Suppressor macrophage (primary cell): ENCODE results near the gene ICAM1.
"Not testable (repeated sequence)": the region's sequence is repeated elsewhere in the genome, so short reads cannot be mapped to it uniquely, and the experiment has no call there.

Source experiments
- DNase-seq, 4 experiments: peaks; one replicate each; pipeline ENCODE4 v3.0.0-alpha.2; 2020 to 2022

The ICAM1 gene

GRCh38 chr19:10241826-10242449 is 29.0 kb upstream of the ICAM1 start:
- DNase-seq: not testable (repeated sequence)

GRCh38 chr19:10243606-10244005 is 27.3 kb upstream of the ICAM1 start:
- no peak for DNase-seq

GRCh38 chr19:10245189-10245939 is 25.6 kb upstream of the ICAM1 start:
- DNase-seq: no peak

GRCh38 chr19:10246511-10246910 is 24.4 kb upstream of the ICAM1 start:
- DNase-seq: no peak

DNA sequence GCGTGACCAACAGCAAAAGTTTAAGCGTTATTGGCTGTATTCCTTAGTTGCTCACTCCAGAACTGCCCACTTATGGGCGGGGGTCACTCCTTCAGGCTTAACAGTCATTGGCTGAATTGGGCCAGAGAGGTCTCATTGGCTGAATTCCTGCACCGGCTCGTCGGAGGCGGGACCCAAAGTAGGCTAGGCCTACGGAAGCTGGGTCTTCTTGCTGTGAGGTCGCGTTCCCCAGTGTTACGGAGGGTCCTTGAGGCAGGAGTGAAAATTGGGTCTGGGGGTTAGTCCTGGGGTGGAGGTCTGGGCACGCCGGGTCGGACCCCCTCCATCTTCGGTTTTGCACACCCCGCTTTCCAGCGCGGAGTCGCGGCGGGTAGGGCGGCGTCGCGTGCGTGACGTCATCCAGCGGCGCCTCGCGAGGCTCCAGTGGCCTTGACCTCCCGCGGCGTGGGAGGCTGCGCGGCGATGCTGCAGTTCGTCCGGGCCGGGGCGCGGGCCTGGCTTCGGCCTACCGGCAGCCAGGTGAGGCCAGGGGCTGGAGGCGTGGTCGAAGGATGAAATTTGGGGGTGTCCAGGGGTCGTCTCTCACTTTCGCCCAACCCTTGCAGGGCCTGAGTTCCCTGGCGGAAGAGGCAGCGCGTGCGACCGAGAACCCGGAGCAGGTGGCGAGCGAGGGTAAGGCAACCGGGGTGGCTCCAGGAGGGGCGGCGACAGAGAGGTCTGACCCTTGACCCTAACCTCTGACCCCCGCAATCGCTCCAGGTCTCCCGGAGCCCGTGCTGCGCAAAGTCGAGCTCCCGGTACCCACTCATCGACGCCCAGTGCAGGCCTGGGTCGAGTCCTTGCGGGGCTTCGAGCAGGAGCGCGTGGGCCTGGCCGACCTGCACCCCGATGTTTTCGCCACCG is 18.9 kb upstream of the ICAM1 start, which contains the start of gene MRPL4:
TSS of gene MRPL4 (plus strand) at position 423 of the 903 bp plus-strand sequence. CDS start at position 463, 40 bp downstream.
- DNase-seq: peak; percentile 97 to 99 (median 98)

DNA sequence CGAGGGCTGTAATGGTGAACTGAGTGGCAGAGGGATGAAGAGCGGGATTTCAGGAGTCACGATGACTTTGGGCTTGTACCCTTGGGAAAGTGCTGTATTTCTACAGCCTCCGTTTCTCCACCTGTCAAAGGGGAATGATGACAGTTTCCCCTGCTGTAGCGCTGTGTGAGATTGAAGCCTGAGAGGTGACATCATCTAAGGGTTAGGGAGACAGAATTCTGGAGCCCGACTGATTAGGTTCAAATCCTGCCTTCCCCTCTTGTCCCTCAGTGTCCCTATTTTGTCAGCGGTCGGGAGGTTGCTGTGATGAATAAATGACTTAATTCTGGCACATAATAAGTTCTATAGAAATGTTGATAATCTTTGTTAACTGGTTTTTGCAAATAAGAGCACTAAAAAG is 18.2 kb upstream of the ICAM1 start:
- DNase-seq: no peak

- no peak for DNase-seq
These were observed 16.7 kb upstream of the ICAM1 start for GRCh38 chr19:10254244-10254643.

DNA sequence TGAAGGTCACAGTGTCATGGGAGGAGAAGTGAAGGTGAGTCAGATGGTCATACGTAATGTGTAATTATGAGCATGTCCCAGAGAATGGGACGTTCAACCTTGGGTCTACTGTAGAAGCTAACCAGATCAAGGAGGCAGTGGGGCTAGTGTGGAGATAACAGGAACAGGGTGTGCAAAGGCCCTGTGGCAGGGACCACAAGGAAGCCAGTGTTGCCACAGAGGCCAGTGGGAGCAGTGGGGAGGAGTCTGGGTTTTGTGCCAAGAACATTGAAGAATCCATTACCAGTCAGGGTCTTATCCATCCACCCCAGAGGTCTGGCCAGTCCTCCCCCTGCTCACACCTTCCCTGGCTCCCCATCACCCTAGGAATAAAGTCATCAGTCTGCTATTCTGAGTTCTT is 15.6 kb upstream of the ICAM1 start:
- DNase-seq: no peak

DNA sequence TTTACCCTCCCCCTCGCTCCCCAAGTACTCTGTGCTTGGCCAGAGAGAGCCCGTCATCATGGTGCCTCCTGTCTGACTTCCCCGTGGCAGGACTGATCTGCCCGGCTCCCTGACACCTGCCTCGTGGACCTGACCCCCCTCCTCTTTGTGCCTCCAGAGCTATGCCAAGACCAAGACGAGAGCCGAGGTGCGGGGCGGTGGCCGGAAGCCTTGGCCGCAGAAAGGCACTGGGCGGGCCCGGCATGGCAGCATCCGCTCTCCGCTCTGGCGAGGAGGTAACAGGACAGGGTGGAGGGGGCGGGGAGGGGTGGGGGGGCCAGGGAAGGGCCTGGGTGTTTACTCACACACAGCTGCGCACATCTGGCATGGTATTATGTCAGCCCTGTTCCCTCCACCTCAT is 14.4 kb upstream of the ICAM1 start:
- no peak for DNase-seq

GRCh38 chr19:10256970-10257615 is 13.8 kb upstream of the ICAM1 start:
- DNase-seq: no peak

GRCh38 chr19:10258080-10258710 is 12.7 kb upstream of the ICAM1 start:
- no peak for DNase-seq

- peak; percentile 91 to 95 (median 95) for DNase-seq
These were observed 11.6 kb upstream of the ICAM1 start for GRCh38 chr19:10259162-10259905.

DNA sequence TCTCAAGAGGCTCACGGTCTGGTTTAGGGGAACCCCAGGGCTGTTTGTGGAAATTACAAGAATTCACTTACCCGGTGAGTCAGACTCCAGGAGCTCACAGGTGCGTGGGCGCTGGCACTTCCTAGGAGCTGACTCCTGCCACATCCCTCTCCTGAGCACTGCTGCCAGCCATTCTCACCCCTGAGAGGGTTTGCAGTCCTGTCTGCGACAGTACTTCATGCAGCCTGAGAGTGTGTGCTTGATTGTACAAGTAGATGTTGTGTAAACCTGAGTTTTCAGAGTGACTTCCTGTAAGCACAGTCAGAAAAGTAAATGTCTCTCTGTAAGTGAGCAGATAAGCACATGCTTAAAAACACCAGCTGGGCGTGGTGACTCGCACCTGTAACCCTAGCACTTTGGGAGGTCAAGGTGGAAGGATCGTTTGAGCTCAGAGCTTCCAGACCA is 10.8 kb upstream of the ICAM1 start:
- peak in 2 of 4 experiments; percentile 33 to 47 for DNase-seq

- DNase-seq: no peak
These were observed 8.1 kb upstream of the ICAM1 start for GRCh38 chr19:10262771-10263170.

- no peak for DNase-seq
These were observed 4.2 kb upstream of the ICAM1 start for GRCh38 chr19:10266706-10267105.

GRCh38 chr19:10268071-10268470 is 2.8 kb upstream of the ICAM1 start:
- DNase-seq: peak in 2 of 4 experiments; percentile 39 to 44

- peak; percentile 90 to 95 (median 94) for DNase-seq
These were observed 1.4 kb upstream of the ICAM1 start for GRCh38 chr19:10269333-10270179.

DNA sequence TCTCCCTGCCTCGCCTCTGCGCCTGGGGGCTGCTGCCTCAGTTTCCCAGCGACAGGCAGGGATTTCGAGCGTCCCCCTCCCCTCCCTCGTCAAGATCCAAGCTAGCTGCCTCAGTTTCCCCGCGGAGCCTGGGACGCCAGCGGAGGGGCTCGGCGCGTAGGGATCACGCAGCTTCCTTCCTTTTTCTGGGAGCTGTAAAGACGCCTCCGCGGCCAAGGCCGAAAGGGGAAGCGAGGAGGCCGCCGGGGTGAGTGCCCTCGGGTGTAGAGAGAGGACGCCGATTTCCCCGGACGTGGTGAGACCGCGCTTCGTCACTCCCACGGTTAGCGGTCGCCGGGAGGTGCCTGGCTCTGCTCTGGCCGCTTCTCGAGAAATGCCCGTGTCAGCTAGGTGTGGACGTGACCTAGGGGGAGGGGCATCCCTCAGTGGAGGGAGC is 722 bp upstream of the ICAM1 start:
- DNase-seq: peak; percentile 96 to 98 (median 98)

GRCh38 chr19:10271543-10272086 is 695 bp downstream of the ICAM1 start:
- peak; percentile 67 to 84 (median 82) for DNase-seq

DNA sequence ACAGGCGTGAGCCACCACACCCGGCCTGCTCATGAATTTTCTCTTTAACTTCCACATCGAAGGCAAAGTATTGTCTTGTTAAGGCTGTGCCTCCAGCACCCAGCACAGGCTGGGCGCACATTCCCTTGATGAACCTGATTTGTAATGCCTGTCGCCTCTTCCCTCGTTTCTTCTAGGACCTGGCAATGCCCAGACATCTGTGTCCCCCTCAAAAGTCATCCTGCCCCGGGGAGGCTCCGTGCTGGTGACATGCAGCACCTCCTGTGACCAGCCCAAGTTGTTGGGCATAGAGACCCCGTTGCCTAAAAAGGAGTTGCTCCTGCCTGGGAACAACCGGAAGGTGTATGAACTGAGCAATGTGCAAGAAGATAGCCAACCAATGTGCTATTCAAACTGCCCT is 3.7 kb downstream of the ICAM1 start:
- no peak for DNase-seq
